HUDEP-2 (cell line): ENCODE measurements around the gene HIGD2A.

ENCODE experiments used
- DNase-seq, 76 experiments: peaks; one replicate each; lab custom pipeline; 2025; ENCODE audit not compliant: unreplicated experiment in 76 of 76; lab: John Stamatoyannopoulos, UW

The HIGD2A gene

GRCh38 chr5:176388444-176389134, at the start of gene HIGD2A, which contains the start of gene NOP16:
Gene HIGD2A, plus strand, starts transcription at chr5:176388751. Its CDS starts 69 bp downstream, at chr5:176388820.
Gene NOP16, minus strand, starts transcription at chr5:176388598. Its CDS starts 59 bp downstream, at chr5:176388539.
- DNase-seq, result peak; percentile 62 to 99 (median 96)

GRCh38 chr5:176339304-176339703, 49.2 kb upstream of the HIGD2A start:
- DNase-seq, result no peak

DNA sequence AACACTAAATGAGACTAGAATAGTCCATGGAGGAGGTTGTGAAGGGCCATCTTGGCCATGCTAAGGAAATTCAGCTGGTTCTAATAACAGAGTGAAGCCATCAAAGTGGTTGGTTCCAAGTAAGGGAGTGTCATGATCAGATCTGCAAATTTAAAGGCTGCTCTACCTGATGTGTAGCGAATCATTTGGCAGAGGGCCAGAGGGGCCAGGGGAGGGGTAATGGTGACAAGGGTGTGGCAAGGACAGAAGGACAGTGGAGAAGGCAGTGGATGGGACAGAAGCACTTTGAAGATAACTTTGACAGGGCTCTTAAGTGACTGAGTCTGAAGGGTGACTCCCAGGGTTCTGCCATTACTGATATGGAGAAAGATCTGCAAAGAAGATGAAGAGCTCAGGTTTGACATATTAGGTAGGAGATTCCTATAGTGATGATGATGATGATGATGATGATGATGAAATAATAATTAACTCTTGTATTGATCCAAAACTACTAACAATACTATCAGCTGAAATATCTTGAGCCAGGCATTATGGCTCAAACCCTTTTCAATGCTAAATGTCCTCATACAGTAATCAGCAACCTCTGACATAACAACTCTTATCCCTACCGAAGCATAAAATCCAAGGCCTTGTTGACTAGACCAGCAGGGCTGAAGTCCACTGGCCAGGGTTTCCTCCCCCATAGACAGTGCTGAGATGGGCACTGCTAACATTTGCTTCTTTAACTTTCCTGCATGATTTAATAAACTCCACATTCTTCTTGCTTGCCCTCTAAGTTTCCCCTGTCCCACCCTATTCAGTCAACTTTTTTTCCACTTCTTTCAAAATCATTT, 47.0 kb upstream of the HIGD2A start:
- peak in 69 of 76 experiments; percentile 10 to 78 (median 46) for DNase-seq

- no peak for DNase-seq
Measured at GRCh38 chr5:176342158-176342483, 46.4 kb upstream of the HIGD2A start.

GRCh38 chr5:176342766-176343458, 45.6 kb upstream of the HIGD2A start:
- no peak for DNase-seq

DNA sequence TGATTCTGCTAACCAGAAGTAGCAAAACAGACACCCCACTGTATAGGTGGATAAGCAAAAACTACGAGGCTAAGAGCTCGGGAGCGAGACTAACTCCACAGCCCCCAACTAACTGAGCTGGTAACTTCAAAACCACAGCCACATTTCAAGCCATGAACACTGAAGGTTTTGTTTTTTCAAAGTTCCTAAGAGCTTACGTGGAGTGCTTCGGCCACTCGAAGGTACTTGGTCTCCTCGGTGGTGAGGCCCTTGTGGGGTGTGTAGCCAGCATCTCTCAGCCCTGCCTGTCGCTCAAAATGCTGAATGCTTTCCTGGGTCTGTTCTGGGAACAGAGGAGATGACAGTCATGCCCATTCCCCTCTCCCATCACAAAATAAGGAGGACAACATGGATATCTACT, 38.1 kb upstream of the HIGD2A start:
- no peak for DNase-seq

- no peak for DNase-seq
Measured at GRCh38 chr5:176352116-176352878, 36.3 kb upstream of the HIGD2A start.

DNA sequence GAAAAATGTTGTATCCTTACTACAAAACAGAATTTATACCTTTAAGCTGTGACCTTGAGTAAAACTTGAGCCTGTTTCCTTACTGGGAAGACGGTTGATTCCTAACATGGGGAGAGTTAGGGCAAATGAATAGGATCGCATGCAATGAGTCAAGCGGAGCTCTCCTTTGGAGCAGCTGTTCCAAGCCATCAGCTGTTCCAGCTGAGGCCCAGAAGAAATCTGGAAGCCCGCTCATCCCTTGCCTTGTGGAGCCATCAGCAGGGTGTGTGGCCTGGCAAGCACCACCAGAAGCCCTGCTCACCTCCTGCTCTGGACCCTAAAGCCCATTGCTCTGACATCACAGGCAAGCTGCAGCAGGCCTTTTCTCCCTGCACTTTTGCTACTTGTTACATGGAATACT, 35.0 kb upstream of the HIGD2A start:
- no peak for DNase-seq

- no peak for DNase-seq
Measured at GRCh38 chr5:176355400-176356178, 33.0 kb upstream of the HIGD2A start.

DNA sequence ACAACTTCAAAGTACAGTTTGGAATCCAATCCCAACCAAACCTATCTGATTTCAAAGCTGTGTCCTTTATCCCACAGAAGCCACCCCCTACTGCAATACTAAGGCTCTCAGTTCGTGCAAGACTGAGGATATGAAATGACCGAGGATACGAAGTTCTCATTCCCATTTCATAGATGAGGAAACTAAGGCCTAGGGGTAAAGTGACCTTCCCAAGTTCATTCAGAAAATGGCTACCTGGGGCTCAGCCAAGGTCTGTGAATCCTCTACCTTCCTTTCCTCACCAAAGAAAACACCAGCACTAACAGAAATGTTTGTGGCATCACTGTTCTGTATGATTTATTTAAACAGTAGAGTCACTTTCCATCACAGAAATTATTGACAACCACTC, 32.4 kb upstream of the HIGD2A start:
- DNase-seq, result no peak

DNA sequence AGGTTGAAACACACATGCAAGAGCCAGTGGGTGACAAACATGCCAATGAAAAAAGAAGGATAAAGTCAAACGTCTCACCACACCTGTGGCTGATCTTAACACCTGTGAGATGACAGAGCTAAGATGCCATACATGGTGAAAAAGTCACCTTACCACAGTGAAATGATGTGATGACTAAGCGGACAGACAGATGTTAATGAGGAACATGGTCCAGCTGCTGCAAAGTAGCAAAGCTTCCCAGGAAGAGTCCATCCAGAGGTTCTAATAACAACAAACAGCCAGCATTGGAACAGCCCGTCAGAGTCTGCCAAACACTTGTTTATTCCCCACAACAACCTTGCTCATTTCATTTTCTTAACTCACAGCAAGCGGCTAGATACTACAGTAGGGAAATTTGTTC, 28.9 kb upstream of the HIGD2A start:
- DNase-seq, result no peak

DNA sequence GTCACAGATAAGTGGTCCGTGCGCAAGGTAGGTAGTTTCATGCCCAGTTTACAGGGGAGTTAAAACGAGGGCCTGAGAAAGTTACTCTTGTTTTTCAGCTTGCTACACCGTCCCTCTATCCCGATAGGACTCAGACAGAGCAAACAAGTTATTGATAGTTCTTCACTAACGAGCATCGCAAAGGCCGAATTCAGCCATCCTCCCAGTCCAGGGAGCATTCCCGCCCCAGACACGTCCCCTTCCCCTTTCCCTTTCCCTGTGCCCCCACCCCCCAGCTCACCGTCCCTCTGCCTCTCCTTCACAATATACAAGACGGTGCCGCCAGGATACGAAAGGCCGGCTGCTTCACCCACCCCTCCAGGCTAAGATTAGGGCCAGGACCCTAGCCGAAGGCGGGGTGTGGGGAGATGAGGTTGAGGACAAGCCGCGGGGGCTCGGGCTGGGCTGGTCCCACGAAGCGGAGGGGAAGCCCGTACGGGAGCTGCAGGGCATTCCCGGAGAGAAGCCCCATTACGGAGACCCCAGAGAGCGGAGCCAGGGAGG, 27.6 kb upstream of the HIGD2A start:
- DNase-seq, result peak in 2 of 76 experiments; percentile 29 to 33

GRCh38 chr5:176361437-176362232, 26.9 kb upstream of the HIGD2A start, which contains the start of gene KIAA1191:
Gene KIAA1191, minus strand, starts transcription at chr5:176361764. Its CDS starts 2,256 bp downstream, at chr5:176359508.
- DNase-seq, result peak in 75 of 76 experiments; percentile 9 to 91 (median 80)

DNA sequence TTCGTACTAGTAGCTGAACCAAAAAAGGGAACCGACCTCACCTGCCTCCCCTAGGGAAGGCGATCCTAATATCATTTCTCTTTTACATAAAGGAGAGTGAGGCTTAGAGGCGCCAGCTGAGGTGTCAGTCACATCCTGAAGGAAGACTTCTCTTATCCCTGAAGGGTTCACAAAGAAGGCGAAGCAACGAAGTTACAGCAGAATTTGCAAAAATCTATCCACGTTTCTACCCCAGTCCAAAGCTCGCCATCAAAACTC, 26.4 kb upstream of the HIGD2A start:
- no peak for DNase-seq

DNA sequence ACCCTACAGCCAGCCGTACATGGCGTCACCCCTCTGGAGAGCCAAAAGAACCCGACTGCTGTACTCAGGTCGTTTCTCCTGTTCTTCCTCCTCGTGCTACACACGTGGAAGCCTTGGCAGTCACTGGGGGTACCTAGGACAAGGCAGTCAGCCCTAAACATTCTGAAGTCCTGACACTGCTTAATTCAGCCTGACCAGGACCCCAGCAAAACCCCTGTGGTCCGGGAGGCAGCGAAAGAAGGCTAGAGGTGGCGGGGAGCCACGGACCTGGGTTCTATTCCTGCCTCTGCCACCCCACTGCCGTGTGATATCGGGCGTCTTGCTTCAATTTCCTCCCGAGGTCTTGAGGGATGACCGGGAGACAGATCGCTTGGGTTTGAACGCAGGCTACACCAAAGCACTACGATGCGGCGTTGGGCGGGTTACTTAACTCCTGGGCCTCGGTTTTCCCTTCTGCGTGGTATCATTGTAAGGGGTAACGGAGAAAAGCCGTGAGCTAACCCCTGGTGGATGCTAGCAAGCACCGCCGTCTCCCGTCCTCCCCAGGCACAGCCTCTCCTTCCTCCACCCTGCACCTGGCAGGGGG, 23.7 kb upstream of the HIGD2A start:
- DNase-seq, result no peak

- peak in 9 of 76 experiments; percentile 5 to 45 (median 26) for DNase-seq
Measured at GRCh38 chr5:176365351-176366231, 23.0 kb upstream of the HIGD2A start, which contains the start of gene ARL10. Gene ARL10, plus strand, starts transcription at chr5:176365487. Its CDS starts 77 bp downstream, at chr5:176365564.

GRCh38 chr5:176366232-176366894, 22.2 kb upstream of the HIGD2A start:
- no peak for DNase-seq
